Measurements from ENCODE around the gene RASEF. TPM values are rescaled to one million over a fixed set of nuclear protein-coding genes. Genes with fewer than 3 reads are reported as not detected.

The RASEF gene
- total and polyA plus RNA-seq, 2 donors (not counting 3 experiments of a cell fraction or from before 2014, with no cell fraction given): 0.11 TPM; not detected in 1

DNA sequence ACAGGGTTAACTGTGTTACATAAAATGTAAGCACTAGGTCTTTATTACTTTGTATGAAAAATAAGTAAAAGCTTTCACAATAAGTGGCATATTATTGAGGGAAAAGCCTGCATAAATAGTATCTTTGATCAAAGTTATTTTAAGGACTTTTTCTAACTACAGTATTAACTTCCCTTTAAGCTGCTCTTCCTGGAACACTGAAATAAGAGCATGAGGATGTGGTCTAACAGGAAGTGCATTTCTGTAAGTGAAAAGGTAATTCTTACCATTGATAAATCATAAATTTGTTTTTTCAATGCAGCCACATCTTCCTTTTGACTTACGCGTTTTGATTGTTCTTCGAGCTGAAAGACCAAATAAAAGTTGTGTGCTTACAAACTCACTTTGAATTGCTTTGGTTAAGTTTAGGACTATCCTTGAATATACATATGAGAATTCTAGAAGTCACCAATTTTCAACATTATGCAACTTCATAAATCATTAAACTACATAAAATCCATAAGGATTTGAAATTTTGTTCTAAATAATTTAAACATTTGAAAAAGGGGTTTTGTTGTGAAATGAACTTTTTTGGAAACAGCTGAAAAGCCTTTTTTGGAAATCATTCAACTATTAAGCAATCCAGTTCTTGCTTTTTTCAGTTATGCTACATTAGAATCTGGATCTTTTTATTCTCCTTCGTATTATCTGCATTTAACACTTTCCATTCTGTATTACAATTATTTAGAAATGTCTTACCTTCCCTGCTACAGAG, 50.6 kb downstream of the RASEF start:
- no TSS peak for BruUV-seq (replicated peaks)
- dilution Hi-C loops (cut with MboI; ENCODE audit: extremely low pct_ligation_motif_present, low sequenced_read_pairs) (no loop called here), intact Hi-C loops (cut with micrococcal nuclease) (no loop called here)
- H3K79me2 ChIP-seq (ENCODE audit: control insufficient read depth, insufficient read depth, low read length): no peaks in the 10 kb centered on the region
- no peaks in the 10 kb centered on the region for H3K9me1 ChIP-seq (replicated peaks; ENCODE audit: control insufficient read depth, extremely low read depth, insufficient read depth, low read length)
- H3K4me3 ChIP-seq (replicated peaks in 1 of 3; ENCODE audit: insufficient read depth in 1 of 3, low read depth in 1 of 3, low read length in 3 of 3): no peak overlapping the region
- FAIRE-seq (no peak), DNase-seq (ENCODE audit: low read depth, low spot score) (no peak)
- no peaks in the 10 kb centered on the region for H3K36me3 ChIP-seq (ENCODE audit: control insufficient read depth in 2 of 2, extremely low read depth in 1 of 2, insufficient read depth in 2 of 2, low read length in 2 of 2)
- ChIA-PET POLR2A (no interaction called here), CTCF (interaction anchor here (1.4 kb wide), 1 partner anchor 9 kb away, joined by 3 read pairs; no protein-coding TSS in a partner anchor)
- H4K20me1 ChIP-seq (replicated peaks; ENCODE audit: control insufficient read depth, extremely low read depth, insufficient read depth, low read length): no peaks in the 10 kb centered on the region
- H3K27ac ChIP-seq (ENCODE audit: insufficient read depth, low read depth, low read length): no peak overlapping the region
- TF ChIP-seq POLR2AphosphoS5 (IDR thresholded peaks at IDR 0.05; ENCODE audit: insufficient read depth, low read depth, low read length) (no peak), FOS (IDR thresholded peaks at IDR 0.05; ENCODE audit: borderline replicate concordance, insufficient read depth, low read length) (no peak), JUN (IDR thresholded peaks at IDR 0.05; ENCODE audit: borderline replicate concordance, insufficient read depth, insufficient read length, low read depth) (no peak), GATA2 (IDR thresholded peaks at IDR 0.05; ENCODE audit: insufficient read depth, insufficient read length, low read depth, low read length) (no peak), MYC (IDR thresholded peaks at IDR 0.05; ENCODE audit: low read depth, low read length) (no peak), EZH2 (IDR thresholded peaks at IDR 0.05; ENCODE audit: borderline replicate concordance, low read depth, low read length, severe bottlenecking) (no peak), POLR2A (IDR thresholded peaks at IDR 0.05; ENCODE audit: low read depth, low read length) (no peak)
- TF ChIP-seq, protein P1, sequence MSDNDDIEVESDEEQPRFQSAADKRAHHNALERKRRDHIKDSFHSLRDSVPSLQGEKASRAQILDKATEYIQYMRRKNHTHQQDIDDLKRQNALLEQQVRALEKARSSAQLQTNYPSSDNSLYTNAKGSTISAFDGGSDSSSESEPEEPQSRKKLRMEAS (IDR thresholded peaks at IDR 0.05; ENCODE audit: insufficient read depth, insufficient read length): no peak
- TF ChIP-seq, protein P2, sequence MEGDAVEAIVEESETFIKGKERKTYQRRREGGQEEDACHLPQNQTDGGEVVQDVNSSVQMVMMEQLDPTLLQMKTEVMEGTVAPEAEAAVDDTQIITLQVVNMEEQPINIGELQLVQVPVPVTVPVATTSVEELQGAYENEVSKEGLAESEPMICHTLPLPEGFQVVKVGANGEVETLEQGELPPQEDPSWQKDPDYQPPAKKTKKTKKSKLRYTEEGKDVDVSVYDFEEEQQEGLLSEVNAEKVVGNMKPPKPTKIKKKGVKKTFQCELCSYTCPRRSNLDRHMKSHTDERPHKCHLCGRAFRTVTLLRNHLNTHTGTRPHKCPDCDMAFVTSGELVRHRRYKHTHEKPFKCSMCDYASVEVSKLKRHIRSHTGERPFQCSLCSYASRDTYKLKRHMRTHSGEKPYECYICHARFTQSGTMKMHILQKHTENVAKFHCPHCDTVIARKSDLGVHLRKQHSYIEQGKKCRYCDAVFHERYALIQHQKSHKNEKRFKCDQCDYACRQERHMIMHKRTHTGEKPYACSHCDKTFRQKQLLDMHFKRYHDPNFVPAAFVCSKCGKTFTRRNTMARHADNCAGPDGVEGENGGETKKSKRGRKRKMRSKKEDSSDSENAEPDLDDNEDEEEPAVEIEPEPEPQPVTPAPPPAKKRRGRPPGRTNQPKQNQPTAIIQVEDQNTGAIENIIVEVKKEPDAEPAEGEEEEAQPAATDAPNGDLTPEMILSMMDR (IDR thresholded peaks at IDR 0.05; ENCODE audit: extremely low read depth in 1 of 2, insufficient read depth in 1 of 2, low read depth in 1 of 2, low read length in 2 of 2): no peak
- no peaks in the 10 kb centered on the region for H3K9me3 ChIP-seq (replicated peaks; ENCODE audit: control insufficient read depth, insufficient read depth, low read length)
- H3K4me2 ChIP-seq (ENCODE audit: insufficient read depth, low read length): no peak overlapping the region
- H3K27me3 ChIP-seq (ENCODE audit: control insufficient read depth in 2 of 2, insufficient read depth in 2 of 2, low read length in 2 of 2): peaks cover 0 to 3% of the 10 kb centered on the region in 2 experiments
- no peaks in the 10 kb centered on the region for H3K4me1 ChIP-seq (ENCODE audit: control insufficient read depth, extremely low read depth, insufficient read depth, low read length)
- H2AFZ ChIP-seq (ENCODE audit: low read depth, low read length): no peak overlapping the region
- H3K9ac ChIP-seq (replicated peaks; ENCODE audit: extremely low read depth, insufficient read depth, low read length): no peak overlapping the region
